ENCODE measurements around the gene HSPA8. TPM values are rescaled to one million over a fixed set of nuclear protein-coding genes. Genes with fewer than 3 reads are reported as not detected.
A peak's percentile ranks its signal among the peaks of the same experiment; 100 is the strongest.
"Not testable (repeated sequence)": the region's sequence is repeated elsewhere in the genome, so short reads cannot be mapped to it uniquely, and the experiment has no call there.

The HSPA8 gene
- total RNA-seq, 1 experiment from 2014 or later = 2,183 TPM

- no peak for DNase-seq (ENCODE audit: low read depth)
These were observed 10.4 kb upstream of the HSPA8 start for GRCh38 chr11:123072332-123072761.

GRCh38 chr11:123069908-123070821, 8.2 kb upstream of the HSPA8 start:
- no peak for DNase-seq (ENCODE audit: low read depth)

- no peak for DNase-seq (ENCODE audit: low read depth)
These were observed 3.7 kb upstream of the HSPA8 start for GRCh38 chr11:123065621-123066020.

DNA sequence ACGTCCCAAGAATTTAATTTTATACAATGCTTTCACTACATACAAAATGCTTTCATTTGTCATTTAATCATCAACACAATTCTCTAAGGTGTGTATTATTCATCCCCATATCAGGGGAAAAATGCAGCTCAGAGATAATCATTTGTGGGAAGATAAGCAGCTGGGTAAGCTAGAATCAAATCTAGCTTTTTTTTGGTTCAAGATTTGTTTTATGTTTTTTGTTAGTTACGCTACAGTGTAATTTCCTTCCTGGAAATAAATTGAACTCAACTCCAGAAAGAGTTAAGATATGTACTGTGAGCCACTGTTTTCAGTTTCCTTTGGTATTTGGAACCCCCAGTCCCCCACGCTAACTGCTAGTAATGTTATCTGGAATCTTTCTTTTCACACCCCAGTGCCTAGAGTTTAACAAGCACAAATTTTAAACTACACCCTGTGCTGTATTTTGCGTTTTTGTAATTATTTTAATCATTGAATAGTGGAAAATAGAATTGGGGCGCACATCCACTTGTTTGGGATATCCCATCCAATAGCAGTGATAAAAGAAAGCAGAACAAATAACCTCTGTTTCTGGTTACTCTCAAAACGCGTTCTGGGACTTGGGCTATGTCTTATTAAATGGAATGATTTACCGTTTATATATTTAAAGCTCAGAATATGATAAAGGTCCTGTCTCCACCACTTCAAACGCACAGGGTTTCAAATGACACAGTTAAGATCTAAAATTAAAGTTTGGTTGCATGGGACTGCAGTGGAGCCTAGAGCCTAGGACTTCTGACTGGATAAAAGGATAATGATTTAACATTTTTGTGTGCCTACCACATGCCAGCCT, 2.1 kb upstream of the HSPA8 start:
- DNase-seq (ENCODE audit: low read depth) = no peak

- DNase-seq (ENCODE audit: low read depth) = peak; percentile 67
These were observed 1.2 kb upstream of the HSPA8 start for GRCh38 chr11:123062892-123063825.

GRCh38 chr11:123062158-123062891, 389 bp upstream of the HSPA8 start:
- peak; percentile 99 for DNase-seq (ENCODE audit: low read depth)

DNA sequence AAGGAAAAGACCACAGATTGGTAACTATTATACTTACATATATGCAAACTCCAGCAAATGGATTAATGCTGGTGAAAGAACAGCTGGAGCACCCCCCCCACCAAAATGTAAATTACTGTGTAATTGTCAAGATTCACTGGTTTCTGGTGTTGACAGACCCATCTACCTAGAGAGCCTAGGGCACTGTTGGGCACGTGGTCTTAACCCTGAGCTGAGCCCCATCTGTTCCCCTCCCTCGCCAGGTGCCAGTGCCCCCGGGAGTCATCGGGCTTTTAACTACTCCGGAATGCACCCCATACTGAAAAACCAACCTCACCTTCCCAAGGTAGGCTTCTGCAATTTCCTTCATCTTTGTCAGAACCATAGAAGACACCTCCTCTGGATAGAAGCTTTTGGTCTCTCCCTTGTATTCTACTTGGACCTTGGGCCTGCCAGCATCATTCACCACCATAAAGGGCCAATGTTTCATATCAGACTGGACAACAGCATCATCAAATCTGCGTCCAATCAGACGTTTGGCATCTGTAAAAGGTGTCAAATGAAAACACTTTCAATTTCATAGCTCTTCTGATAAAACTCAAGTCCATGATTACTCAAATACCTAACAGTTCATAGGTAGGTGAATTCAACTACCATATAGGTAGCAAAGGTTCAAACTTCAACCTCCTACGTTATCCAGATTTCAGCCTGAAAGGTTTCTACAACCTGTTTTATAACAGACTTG, 1.5 kb downstream of the HSPA8 start:
- no peak for DNase-seq (ENCODE audit: low read depth)

- DNase-seq (ENCODE audit: low read depth) = not testable (repeated sequence)
These were observed 2.7 kb downstream of the HSPA8 start for GRCh38 chr11:123059041-123059920.

GRCh38 chr11:123057661-123058305, 4.2 kb downstream of the HSPA8 start:
- DNase-seq (ENCODE audit: low read depth) = no peak

DNA sequence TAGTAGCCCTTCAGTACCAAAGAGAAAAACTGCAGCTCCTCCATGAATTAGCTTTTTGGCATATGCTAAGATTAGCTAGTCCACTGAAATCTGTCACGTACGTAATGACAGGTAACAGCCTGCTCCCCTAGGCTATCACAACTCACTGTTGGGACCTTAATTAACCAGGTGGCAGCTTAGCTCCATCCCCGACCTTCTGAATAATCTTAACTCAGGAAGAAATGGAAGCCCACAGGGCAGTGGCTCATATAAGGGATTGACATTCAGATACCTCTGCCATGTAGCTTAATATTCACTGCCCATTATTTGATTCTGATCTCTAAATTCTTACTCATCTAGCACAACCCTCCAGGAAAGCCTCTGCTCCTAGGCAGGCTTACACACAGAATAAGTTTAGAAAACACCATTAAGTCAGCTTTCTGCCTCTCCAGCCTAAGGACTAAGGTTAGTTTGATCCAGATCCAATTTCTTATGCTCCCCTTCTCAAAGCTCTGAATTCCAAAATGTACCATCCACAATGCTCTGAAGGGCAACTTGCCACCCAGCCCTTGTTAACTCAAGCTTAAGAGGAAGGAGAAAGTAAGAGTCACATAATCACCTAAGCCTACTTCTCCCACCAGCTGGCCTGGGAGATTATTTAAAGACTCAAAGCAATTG, 5.0 kb downstream of the HSPA8 start:
- DNase-seq (ENCODE audit: low read depth) = no peak

GRCh38 chr11:123055191-123055901, 6.6 kb downstream of the HSPA8 start:
- no peak for DNase-seq (ENCODE audit: low read depth)

DNA sequence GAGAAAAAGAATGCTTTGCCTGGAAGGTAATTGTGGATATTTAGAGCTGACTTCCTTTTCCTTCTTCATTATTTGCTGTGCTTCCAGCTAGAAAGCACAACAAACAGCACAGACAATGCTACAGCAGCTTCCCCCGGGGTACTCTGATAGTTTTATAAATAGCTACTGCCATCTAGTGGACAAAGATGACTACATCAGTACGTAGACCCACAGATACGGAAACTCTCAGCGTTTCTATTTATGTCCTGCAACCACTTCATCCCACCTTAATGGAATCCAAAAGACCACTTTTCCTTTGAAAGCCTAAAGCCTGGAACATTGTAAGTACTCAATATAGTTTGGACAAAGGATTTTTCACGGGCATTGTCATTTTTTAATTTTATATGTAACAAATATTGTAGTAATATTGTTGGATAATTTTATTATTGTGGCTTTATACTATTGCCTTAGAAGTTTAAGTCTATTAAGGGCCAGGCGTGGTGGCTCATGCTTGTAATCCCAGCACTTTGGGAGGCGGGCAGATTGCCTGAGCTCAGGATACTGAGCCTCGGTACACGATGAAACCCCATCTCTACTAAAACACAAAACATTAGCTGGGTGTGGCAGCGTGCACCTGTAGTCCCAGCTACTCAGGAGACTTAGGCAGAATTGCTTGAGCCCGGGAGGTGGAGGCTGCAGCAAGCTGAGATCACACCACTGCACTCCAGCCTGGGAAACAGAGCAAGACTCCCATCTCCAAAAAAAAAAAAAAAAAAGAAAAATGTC, 7.5 kb downstream of the HSPA8 start:
- DNase-seq (ENCODE audit: low read depth) = peak; percentile 76

GRCh38 chr11:123052901-123053721, 8.8 kb downstream of the HSPA8 start:
- peak; percentile 26 for DNase-seq (ENCODE audit: low read depth)

DNA sequence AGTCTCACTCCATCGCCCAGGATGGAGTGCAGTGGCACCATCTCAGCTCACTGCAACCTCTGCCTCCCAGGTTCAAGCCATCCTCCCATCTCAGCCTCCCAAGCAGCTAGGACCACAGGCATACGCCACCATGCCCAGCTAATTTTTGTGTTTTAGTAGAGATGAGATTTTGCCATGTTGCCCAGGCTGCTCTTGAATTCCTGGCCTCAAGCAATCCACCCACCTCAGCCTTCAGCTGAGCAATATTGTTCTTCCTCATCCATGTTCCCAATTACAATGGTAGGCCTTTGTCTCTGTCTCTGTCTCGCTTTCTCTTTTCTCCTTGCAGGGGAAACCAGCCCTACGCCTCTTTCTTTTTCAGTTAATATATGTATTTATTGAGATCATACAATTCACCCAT, 10.3 kb downstream of the HSPA8 start:
- DNase-seq (ENCODE audit: low read depth) = no peak

DNA sequence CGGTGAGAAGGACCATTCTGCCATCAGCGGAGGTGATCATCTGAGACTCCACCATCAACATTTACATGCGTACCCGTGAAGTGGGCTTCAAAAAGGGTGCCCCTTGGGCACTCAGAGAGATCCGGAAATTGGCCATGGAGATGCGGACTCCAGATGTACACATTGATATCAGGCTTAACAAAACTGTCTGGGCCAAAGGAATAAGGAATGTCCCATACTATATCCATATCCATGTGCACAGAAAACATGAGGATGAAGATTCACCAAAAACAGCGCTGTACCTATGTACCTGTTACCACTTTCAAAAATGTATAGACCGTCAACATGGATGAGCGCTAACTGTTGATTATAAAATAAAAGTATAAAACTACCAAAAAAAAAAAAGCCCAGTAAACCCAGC, 10.8 kb downstream of the HSPA8 start:
- no peak for DNase-seq (ENCODE audit: low read depth)

DNA sequence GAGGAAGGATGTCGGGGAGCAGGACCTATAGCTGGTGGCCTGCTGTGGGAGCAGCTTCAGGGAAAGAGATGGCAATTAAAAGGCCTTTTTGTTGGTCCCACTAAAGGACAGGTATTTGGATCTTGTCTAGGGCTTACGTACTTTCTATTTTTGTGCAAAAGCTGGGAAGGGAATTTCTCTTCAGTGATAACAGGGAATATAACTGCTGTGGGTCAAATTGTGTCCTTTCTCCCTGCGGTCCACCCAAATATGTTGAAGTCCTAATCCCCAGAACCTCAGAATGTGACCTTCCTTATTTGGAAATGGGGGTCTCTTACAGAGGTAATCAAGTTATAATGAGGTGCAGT, 14.0 kb downstream of the HSPA8 start:
- no peak for DNase-seq (ENCODE audit: low read depth)
